PC-9 (cell line): ENCODE results near the gene GPR179. TPM values are rescaled to one million over a fixed set of nuclear protein-coding genes. Genes with fewer than 3 reads are reported as not detected.
"Not testable (repeated sequence)": the region's sequence is repeated elsewhere in the genome, so short reads cannot be mapped to it uniquely, and the experiment has no call there.

Experiments used
- BruUV-seq: library from RNA; stranded (reverse); fragments of 400-500 nt; replicated peaks from 2 replicates; lab custom pipeline; 2021; lab: Mats Ljungman, UMichigan
- CTCF ChIA-PET: fragments of 300-600 bp; sonication (Branson Sonifier 250); formaldehyde crosslinking; loops from one replicate; lab custom pipeline; 2022; ENCODE audit warnings: antibody characterized with exemption; lab: Charles Lee
- POLR2A ChIA-PET: fragments of 300-600 bp; sonication (Branson Sonifier 250); formaldehyde crosslinking; loops from one replicate; lab custom pipeline; 2022; ENCODE audit warnings: antibody characterized with exemption; ENCODE audit not compliant: unreplicated experiment; lab: Charles Lee
- DNase-seq, 2 experiments: peaks; one replicate each; pipeline versions ENCODE4 v3.0.0 to v3.0.0-alpha.2; 2015 to 2022; ENCODE audit warnings: mixed read lengths in 1 of 2
- H2AFZ ChIP-seq: fragments of 200-600 bp; sonication (generic); 2 replicates; pipeline ENCODE4 v1.8.1; 2017; ENCODE audit warnings: antibody characterized with exemption
- H3F3A ChIP-seq: fragments of 200-600 bp; sonication (generic); 2 replicates; pipeline ENCODE4 v1.8.1; 2017; ENCODE audit warnings: antibody characterized with exemption, mild to moderate bottlenecking, low read depth; ENCODE audit not compliant: insufficient read depth
- H3K27ac ChIP-seq: fragments of 200-600 bp; sonication (generic); 2 replicates; pipeline ENCODE4 v1.6.1; 2016; ENCODE audit warnings: mixed run types
- H3K27me3 ChIP-seq: fragments of 200-600 bp; sonication (generic); 2 replicates; pipeline ENCODE4 v1.6.1; 2016; ENCODE audit warnings: low read depth, mixed run types; ENCODE audit not compliant: insufficient read depth
- H3K36me3 ChIP-seq: fragments of 200-600 bp; sonication (generic); 2 replicates; pipeline ENCODE4 v1.6.1; 2016; ENCODE audit warnings: low read depth, mixed run types
- H3K4me1 ChIP-seq: fragments of 200-600 bp; sonication (generic); replicated peaks from 2 replicates; pipeline ENCODE4 v1.6.1; 2016; ENCODE audit warnings: mixed run types; ENCODE audit not compliant: insufficient read depth
- H3K4me2 ChIP-seq: fragments of 200-600 bp; sonication (generic); 2 replicates; pipeline ENCODE4 v1.6.1; 2017; ENCODE audit warnings: mixed run types
- H3K4me3 ChIP-seq: fragments of 200-600 bp; sonication (generic); 2 replicates; pipeline ENCODE4 v1.6.1; 2016; ENCODE audit warnings: mixed run types
- H3K79me2 ChIP-seq: fragments of 200-600 bp; sonication (generic); 2 replicates; pipeline ENCODE4 v1.6.1; 2017; ENCODE audit warnings: low read depth, mixed run types
- H3K9me2 ChIP-seq: fragments of 200-600 bp; sonication (generic); 2 replicates; pipeline ENCODE4 v1.8.1; 2017; ENCODE audit warnings: mild to moderate bottlenecking; ENCODE audit not compliant: insufficient read depth
- H3K9me3 ChIP-seq: fragments of 200-600 bp; sonication (generic); 2 replicates; pipeline ENCODE4 v1.8.1; 2016; ENCODE audit warnings: low read depth; ENCODE audit not compliant: insufficient read depth
- H4K20me1 ChIP-seq: fragments of 200-600 bp; sonication (generic); 2 replicates; pipeline ENCODE4 v1.8.1; 2017; ENCODE audit not compliant: insufficient read depth
- CTCF ChIP-seq: fragments of 200-600 bp; sonication (generic); conservative IDR thresholded peaks from 2 replicates; pipeline ENCODE4 v1.6.1; 2017; ENCODE audit warnings: mixed run types, antibody characterized with exemption, mild to moderate bottlenecking, moderate library complexity
- intact Hi-C: fragments of 100-400 bp; cut with micrococcal nuclease; formaldehyde crosslinking; loops from one replicate; pipeline ENCODE4 v1.10.0; 2022; ENCODE audit not compliant: unreplicated experiment
- total RNA-seq: library from RNA; stranded (reverse); gene quantifications from 2 replicates; pipeline ENCODE4 v1.2.3, GENCODE V29; 2021

Gene GPR179
- total RNA-seq, 1 experiment from 2014 or later: 0.57 TPM

DNA sequence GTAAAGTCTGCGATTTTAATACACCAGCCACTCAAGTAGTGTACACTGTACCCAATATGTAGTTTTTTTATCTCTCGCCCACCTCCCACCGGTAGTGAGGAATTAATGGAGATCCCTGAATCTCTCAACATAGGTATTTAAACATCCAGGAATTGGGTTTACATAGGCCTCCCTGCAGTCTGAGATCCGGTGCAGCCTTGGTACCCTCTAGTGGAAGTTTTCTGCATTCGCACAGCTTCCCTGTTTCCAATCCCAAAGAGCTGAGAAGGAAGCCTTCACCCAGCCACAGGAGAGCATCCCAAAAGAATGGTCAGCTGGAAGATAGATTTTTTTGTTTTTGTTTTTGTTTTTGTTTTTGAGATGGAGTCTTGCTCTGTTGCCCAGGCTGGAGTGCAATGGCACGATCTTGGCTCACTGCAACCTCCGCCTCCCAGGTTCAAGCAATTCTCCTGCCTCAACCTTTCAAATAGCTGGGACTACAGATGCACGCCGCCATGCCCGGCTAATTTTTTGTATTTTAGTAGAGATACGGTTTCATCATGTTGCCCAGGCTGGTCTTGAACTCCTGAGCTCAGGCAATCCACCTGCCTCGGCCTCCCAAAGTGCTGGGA is 55.4 kb downstream of the GPR179 start:
- H3K27ac ChIP-seq, POLR2A ChIA-PET, H3K4me3 ChIP-seq, BruUV-seq, H4K20me1 ChIP-seq, H2AFZ ChIP-seq, H3K9me3 ChIP-seq, H3K36me3 ChIP-seq, intact Hi-C loops, H3K79me2 ChIP-seq, H3K4me2 ChIP-seq, H3K9me2 ChIP-seq, CTCF ChIA-PET, H3K27me3 ChIP-seq: not testable (repeated sequence)
- peak; percentile 61 for TF ChIP-seq CTCF
- Histone ChIP-seq H3K4me1 (peaks cover 21% of the 10 kb centered on the region), H3F3A (peaks cover 16% of the 10 kb centered on the region)
- DNase-seq: peak; percentile 29 to 35

DNA sequence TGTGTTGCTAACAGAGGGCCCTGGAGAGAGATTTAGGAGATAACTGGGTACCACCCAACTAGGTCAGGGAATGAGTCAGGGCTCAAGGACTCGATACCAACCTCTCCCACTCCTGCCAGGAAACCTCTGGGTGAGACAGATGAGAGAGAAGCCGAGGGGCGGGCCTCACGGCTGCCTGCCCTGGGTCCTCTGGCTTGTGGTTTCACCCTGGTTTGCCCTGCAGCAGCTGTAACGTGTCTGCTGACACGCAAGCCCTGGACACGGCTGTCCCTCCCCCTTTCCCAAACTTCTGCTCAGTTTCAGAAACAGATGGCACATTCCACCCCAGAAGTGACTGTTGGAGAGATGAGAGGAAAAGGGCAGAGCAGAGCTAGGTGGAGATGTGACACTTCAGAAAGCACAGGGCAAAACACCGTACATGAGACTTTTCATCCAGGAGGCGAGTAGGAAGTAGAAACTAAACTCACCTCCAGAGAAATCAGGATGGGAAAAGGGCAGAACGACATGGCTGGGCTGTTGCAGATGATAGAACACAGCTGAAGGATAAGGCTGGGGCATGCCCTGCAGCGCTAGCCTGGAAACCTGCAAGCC is 57.2 kb downstream of the GPR179 start:
- H2AFZ ChIP-seq, POLR2A ChIA-PET, H3K9me2 ChIP-seq, H3K9me3 ChIP-seq, CTCF ChIA-PET, H3K27me3 ChIP-seq, H3K79me2 ChIP-seq, intact Hi-C loops, H3K36me3 ChIP-seq, H4K20me1 ChIP-seq: not testable (repeated sequence)
- H3F3A ChIP-seq: peaks cover 16% of the 10 kb centered on the region
- peak overlapping the region; percentile 21; the same call in 1 of the 2 replicates for H3K4me3 ChIP-seq
- DNase-seq: peak; percentile 71 to 79
- peaks cover 21% of the 10 kb centered on the region for H3K4me1 ChIP-seq
- H3K27ac ChIP-seq: peak overlapping the region; percentile 78
- TSS peak; percentile 98 for BruUV-seq
- H3K4me2 ChIP-seq: peak overlapping the region; percentile 72

DNA sequence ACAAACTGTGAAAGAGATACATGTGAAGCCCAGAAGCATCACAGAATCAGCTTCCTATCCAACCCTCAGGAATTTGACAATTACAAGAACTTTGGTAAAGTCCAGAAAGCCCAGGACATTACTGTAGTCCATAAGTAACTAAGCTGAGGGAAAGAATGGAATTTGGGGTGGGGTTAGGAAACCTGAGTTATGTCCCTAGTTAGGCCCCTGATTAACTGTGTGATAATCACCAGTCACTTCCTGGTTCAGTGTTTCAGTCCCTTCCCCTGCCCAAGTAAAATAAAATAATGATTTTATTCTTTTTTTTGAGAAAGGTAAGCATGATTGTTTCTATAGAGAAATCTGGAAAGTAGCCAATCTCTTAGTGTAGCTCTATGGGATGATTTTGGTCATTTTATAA is 57.8 kb downstream of the GPR179 start:
- BruUV-seq, CTCF ChIA-PET, H3K4me3 ChIP-seq, H3K9me2 ChIP-seq, H3K27me3 ChIP-seq, H3K79me2 ChIP-seq, H3K36me3 ChIP-seq, H2AFZ ChIP-seq, H3K9me3 ChIP-seq, POLR2A ChIA-PET, intact Hi-C loops, H4K20me1 ChIP-seq: not testable (repeated sequence)
- peaks cover 21% of the 10 kb centered on the region for H3K4me1 ChIP-seq
- peak overlapping the region; percentile 78 for H3K27ac ChIP-seq
- H3F3A ChIP-seq: peaks cover 16% of the 10 kb centered on the region
- DNase-seq: peak; percentile 10 to 69
- H3K4me2 ChIP-seq: peak overlapping the region; percentile 72; the same call in 1 of the 2 replicates

Other genes with a start within 250 kb of the GPR179 start
- not detected in 2 replicates for gene TBC1D3E, start 216.0 kb downstream of the GPR179 start, total RNA-seq
- not detected in 2 replicates for gene TBC1D3, start 151.4 kb downstream of the GPR179 start, total RNA-seq
- gene MRPL45, start 46.8 kb downstream of the GPR179 start, total RNA-seq: 50.6 and 56.2 TPM in 2 replicates
- gene SOCS7, start 7.9 kb upstream of the GPR179 start, total RNA-seq: 14.2 and 19.6 TPM in 2 replicates
- 129 and 137 TPM in 2 replicates for gene ARHGAP23, start 84.5 kb upstream of the GPR179 start, total RNA-seq